Naive thymus-derived CD8-positive, alpha-beta T cell (primary cell): ENCODE measurements around the gene KDM8. TPM values are rescaled to one million over a fixed set of nuclear protein-coding genes. Genes with fewer than 3 reads are reported as not detected.
A peak's percentile ranks its signal among the peaks of the same experiment; 100 is the strongest.
"Not testable (repeated sequence)": the region's sequence is repeated elsewhere in the genome, so short reads cannot be mapped to it uniquely, and the experiment has no call there.

ENCODE experiments used
- ATAC-seq, 2 donors: fragments of 150-1000 bp; cut with Tn5 transposase in 1 of 2; sonication (Bioruptor Pico), chemical (Tn5 transposase) in 1 of 2; 1 replicate in 1 of 2; 2 replicates in 1 of 2; pipeline ENCODE4 v1.10.0; 2021; ENCODE audit warnings: mild to moderate bottlenecking in 2 of 2, moderate library complexity in 2 of 2
- POLR2A ChIA-PET: fragments of 350-600 bp; sonication (Branson Sonifier 250); formaldehyde crosslinking; loops from one replicate; lab custom pipeline; 2021; ENCODE audit warnings: antibody characterized with exemption; lab: Charles Lee
- DNase-seq, 10 donors: peaks; one replicate each; pipeline versions ENCODE4 v3.0.0 to v3.0.0-alpha.2; 2020 to 2022
- H3K27ac Mint-ChIP-seq, 10 donors: one replicate each; pipeline ENCODE4 v1.8.0; 2020 to 2022; ENCODE audit warnings: mild to moderate bottlenecking in 10 of 10, mixed read lengths in 10 of 10, moderate library complexity in 4 of 10, inconsistent platforms in 1 of 10
- H3K27me3 Mint-ChIP-seq, 5 donors: one replicate each; pipeline ENCODE4 v1.8.0; 2021 to 2022; ENCODE audit warnings: mixed read lengths in 5 of 5
- H3K36me3 Mint-ChIP-seq, 3 donors: one replicate each; pipeline ENCODE4 v1.8.0; 2020 to 2022; ENCODE audit warnings: mixed read lengths in 3 of 3, mild to moderate bottlenecking in 2 of 3, inconsistent platforms in 1 of 3
- H3K4me1 Mint-ChIP-seq, 4 donors: one replicate each; pipeline ENCODE4 v1.8.0; 2021 to 2022; ENCODE audit warnings: mixed read lengths in 4 of 4
- H3K4me3 Mint-ChIP-seq, 10 donors: one replicate each; pipeline ENCODE4 v1.8.0; 2020 to 2022; ENCODE audit warnings: mild to moderate bottlenecking in 10 of 10, mixed read lengths in 10 of 10, moderate library complexity in 6 of 10, inconsistent platforms in 1 of 10
- H3K9me3 Mint-ChIP-seq, 9 donors: one replicate each; pipeline ENCODE4 v1.8.0; 2020 to 2022; ENCODE audit warnings: mixed read lengths in 9 of 9, mild to moderate bottlenecking in 3 of 9, inconsistent platforms in 1 of 9, moderate library complexity in 1 of 9
- polyA plus RNA-seq, 3 donors: library from polyadenylated mRNA; unstranded; fragments of 300-500 nt; fragmentation: Illumina TruSeq; gene quantifications; one replicate each; pipeline ENCODE4 v1.2.3, GENCODE V29; 2021
- total RNA-seq, 8 experiments: library from RNA in 2 of 8; stranded (reverse) in 2 of 8; gene quantifications; one replicate each; pipeline ENCODE4 v1.2.3 and lab custom pipeline; 2021 to 2026

Gene KDM8
- total and polyA plus RNA-seq, 5 experiments from 2014 or later = 3.8 to 35.0 (median 6.2) TPM

- Mint-ChIP-seq H3K4me1 (peaks cover 29 to 63% (median 48%) of the 10 kb centered on the region in 4 donors), H3K27ac (peak overlapping the region in 3 of 10 donors; percentile 4 to 32 (median 22)), H3K36me3 (peaks cover 0 to 27% (median 19%) of the 10 kb centered on the region in 3 donors)
- ATAC-seq, H3K4me3 Mint-ChIP-seq, H3K27me3 Mint-ChIP-seq, DNase-seq, POLR2A ChIA-PET, H3K9me3 Mint-ChIP-seq: not testable (repeated sequence)
Measured at GRCh38 chr16:27247076-27247475, 43.8 kb downstream of the KDM8 start.

GRCh38 chr16:27248036-27248435, 44.7 kb downstream of the KDM8 start:
- Mint-ChIP-seq H3K36me3 (peaks cover 0 to 28% (median 19%) of the 10 kb centered on the region in 3 donors), H3K27ac (peak overlapping the region in 3 of 10 donors; percentile 36 to 71 (median 63)), H3K27me3 (no peaks in the 10 kb centered on the region), H3K9me3 (no peaks in the 10 kb centered on the region), H3K4me3 (no peak overlapping the region), H3K4me1 (peaks cover 23 to 57% (median 45%) of the 10 kb centered on the region in 4 donors)
- no peak for ATAC-seq
- DNase-seq = no peak
- POLR2A ChIA-PET = interaction anchor here (0.6 to 1.7 kb wide), 2 partner anchors 8 to 188 kb away, joined by 3 to 4 read pairs; no protein-coding TSS in a partner anchor

- DNase-seq, H3K9me3 Mint-ChIP-seq, H3K27me3 Mint-ChIP-seq, ATAC-seq, H3K4me3 Mint-ChIP-seq: not testable (repeated sequence)
- POLR2A ChIA-PET = interaction anchor here (0.6 to 1.7 kb wide), 2 partner anchors 9 to 202 kb away, joined by 4 read pairs; no protein-coding TSS in a partner anchor
- peaks cover 0 to 28% (median 19%) of the 10 kb centered on the region in 3 donors for H3K36me3 Mint-ChIP-seq
- H3K4me1 Mint-ChIP-seq = peaks cover 17 to 57% (median 45%) of the 10 kb centered on the region in 4 donors
- H3K27ac Mint-ChIP-seq = peak overlapping the region in 6 of 10 donors; percentile 25 to 77 (median 50)
Measured at GRCh38 chr16:27248886-27249285, 45.6 kb downstream of the KDM8 start.

GRCh38 chr16:27251541-27252205, 48.3 kb downstream of the KDM8 start:
- DNase-seq (no peak), ATAC-seq (no peak)
- peaks cover 18 to 61% (median 59%) of the 10 kb centered on the region in 4 donors for H3K4me1 Mint-ChIP-seq
- peaks cover 5 to 40% (median 27%) of the 10 kb centered on the region in 3 donors for H3K36me3 Mint-ChIP-seq
- H3K9me3 Mint-ChIP-seq = no peaks in the 10 kb centered on the region
- no peaks in the 10 kb centered on the region for H3K27me3 Mint-ChIP-seq
- peak overlapping the region in 4 of 10 donors; percentile 30 to 59 (median 46) for H3K4me3 Mint-ChIP-seq
- peak overlapping the region in 6 of 10 donors; percentile 34 to 85 (median 65) for H3K27ac Mint-ChIP-seq
- POLR2A ChIA-PET = interaction anchor here (2.3 kb wide), 1 partner anchor 16 kb away, joined by 13 read pairs; no protein-coding TSS in a partner anchor

- H3K36me3 Mint-ChIP-seq = peaks cover 5 to 44% (median 27%) of the 10 kb centered on the region in 3 donors
- peak overlapping the region in 7 of 10 donors; percentile 34 to 75 (median 53) for H3K27ac Mint-ChIP-seq
- ATAC-seq (no peak), DNase-seq (no peak)
- POLR2A ChIA-PET = interaction anchor here (1.0 to 2.9 kb wide), 5 partner anchors 9 to 115 kb away, joined by 3 to 13 read pairs (median 8); no protein-coding TSS in a partner anchor
- H3K4me1 Mint-ChIP-seq = peaks cover 18 to 60% (median 57%) of the 10 kb centered on the region in 4 donors
- peak overlapping the region in 5 of 10 donors; percentile 30 to 61 (median 53) for H3K4me3 Mint-ChIP-seq
- H3K27me3 Mint-ChIP-seq = no peaks in the 10 kb centered on the region
- no peaks in the 10 kb centered on the region for H3K9me3 Mint-ChIP-seq
Measured at GRCh38 chr16:27252206-27252585, 48.9 kb downstream of the KDM8 start.

GRCh38 chr16:27253526-27253930, 50.2 kb downstream of the KDM8 start:
- Mint-ChIP-seq H3K27ac (peak overlapping the region in 9 of 10 donors; percentile 43 to 98 (median 88)), H3K4me1 (peaks cover 23 to 59% (median 55%) of the 10 kb centered on the region in 4 donors), H3K36me3 (peaks cover 5 to 42% (median 24%) of the 10 kb centered on the region in 3 donors), H3K4me3 (peak overlapping the region in 9 of 10 donors; percentile 40 to 77 (median 65)), H3K9me3 (no peaks in the 10 kb centered on the region), H3K27me3 (no peaks in the 10 kb centered on the region)
- ATAC-seq = no peak
- no peak for DNase-seq
- POLR2A ChIA-PET = interaction anchor here (0.6 to 2.9 kb wide), 7 partner anchors 10 to 48 kb away, joined by 3 to 9 read pairs (median 4); partner anchors contain the start of gene NSMCE1

GRCh38 chr16:27254262-27254811, 51.0 kb downstream of the KDM8 start:
- POLR2A ChIA-PET = interaction anchor here (0.6 to 2.9 kb wide), 7 partner anchors 11 to 39 kb away, joined by 3 to 9 read pairs (median 4); partner anchors contain the start of gene NSMCE1
- Mint-ChIP-seq H3K27me3 (no peaks in the 10 kb centered on the region), H3K9me3 (no peaks in the 10 kb centered on the region), H3K27ac (peak overlapping the region in 9 of 10 donors; percentile 54 to 98 (median 86)), H3K36me3 (peaks cover 5 to 42% (median 22%) of the 10 kb centered on the region in 3 donors), H3K4me3 (peak overlapping the region in 9 of 10 donors; percentile 20 to 77 (median 65)), H3K4me1 (peaks cover 26 to 61% (median 61%) of the 10 kb centered on the region in 4 donors)
- DNase-seq (no peak), ATAC-seq (peak; percentile 68 to 77)

GRCh38 chr16:27256861-27257260, 53.5 kb downstream of the KDM8 start:
- Mint-ChIP-seq H3K9me3 (no peaks in the 10 kb centered on the region), H3K36me3 (peaks cover 5 to 37% (median 15%) of the 10 kb centered on the region in 3 donors), H3K4me3 (peak overlapping the region in 1 of 10 donors; percentile 29), H3K27me3 (no peaks in the 10 kb centered on the region), H3K27ac (peak overlapping the region in 9 of 10 donors; percentile 11 to 76 (median 51)), H3K4me1 (peaks cover 33 to 68% (median 64%) of the 10 kb centered on the region in 4 donors)
- POLR2A ChIA-PET = interaction anchor here (1.9 kb wide), 1 partner anchor 21 kb away, joined by 5 read pairs; no protein-coding TSS in a partner anchor
- ATAC-seq = no peak
- DNase-seq = no peak

GRCh38 chr16:27257271-27257670, 53.9 kb downstream of the KDM8 start:
- H3K27me3 Mint-ChIP-seq = no peaks in the 10 kb centered on the region
- no peaks in the 10 kb centered on the region for H3K9me3 Mint-ChIP-seq
- peak overlapping the region in 7 of 10 donors; percentile 11 to 76 (median 51) for H3K27ac Mint-ChIP-seq
- ATAC-seq (no peak), DNase-seq (no peak)
- POLR2A ChIA-PET = interaction anchor here (1.6 kb wide), 1 partner anchor 17 kb away, joined by 3 read pairs; no protein-coding TSS in a partner anchor
- H3K4me3 Mint-ChIP-seq = no peak overlapping the region
- peaks cover 32 to 69% (median 64%) of the 10 kb centered on the region in 4 donors for H3K4me1 Mint-ChIP-seq
- H3K36me3 Mint-ChIP-seq = peaks cover 5 to 35% (median 15%) of the 10 kb centered on the region in 3 donors

GRCh38 chr16:27258241-27258734, 55.0 kb downstream of the KDM8 start:
- no peak for DNase-seq
- Mint-ChIP-seq H3K9me3 (no peaks in the 10 kb centered on the region), H3K27me3 (no peaks in the 10 kb centered on the region), H3K4me1 (peaks cover 37 to 74% (median 68%) of the 10 kb centered on the region in 4 donors), H3K36me3 (peaks cover 5 to 42% (median 16%) of the 10 kb centered on the region in 3 donors), H3K27ac (peak overlapping the region in 5 of 10 donors; percentile 23 to 69 (median 25)), H3K4me3 (peak overlapping the region in 1 of 10 donors; percentile 4)
- POLR2A ChIA-PET = interaction anchor here (1.2 to 1.6 kb wide), 2 partner anchors 8 to 16 kb away, joined by 3 to 6 read pairs; no protein-coding TSS in a partner anchor
- ATAC-seq = no peak

GRCh38 chr16:27259710-27260109, 56.4 kb downstream of the KDM8 start:
- ATAC-seq (no peak), DNase-seq (no peak)
- Mint-ChIP-seq H3K4me3 (peak overlapping the region in 1 of 10 donors; percentile 33), H3K27me3 (no peaks in the 10 kb centered on the region), H3K9me3 (no peaks in the 10 kb centered on the region), H3K27ac (peak overlapping the region in 6 of 10 donors; percentile 12 to 61 (median 40)), H3K36me3 (peaks cover 5 to 44% (median 21%) of the 10 kb centered on the region in 3 donors), H3K4me1 (peaks cover 36 to 73% (median 65%) of the 10 kb centered on the region in 4 donors)
- POLR2A ChIA-PET = interaction anchor here (0.6 to 1.1 kb wide), 2 partner anchors 22 to 52 kb away, joined by 3 read pairs; no protein-coding TSS in a partner anchor
